SH-SY5Y (cell line): Measurements from ENCODE around the gene HRC.

Experiments
- GATA2 ChIP-seq: IDR thresholded peaks from 2 replicates; pipeline ENCODE4 v1.6.1; 2011; ENCODE audit warnings: mild to moderate bottlenecking, low read depth, low read length
- GATA3 ChIP-seq: IDR thresholded peaks from 2 replicates; pipeline ENCODE4 v1.6.1; 2011; ENCODE audit warnings: low read depth, mild to moderate bottlenecking, low read length, moderate library complexity

DNA sequence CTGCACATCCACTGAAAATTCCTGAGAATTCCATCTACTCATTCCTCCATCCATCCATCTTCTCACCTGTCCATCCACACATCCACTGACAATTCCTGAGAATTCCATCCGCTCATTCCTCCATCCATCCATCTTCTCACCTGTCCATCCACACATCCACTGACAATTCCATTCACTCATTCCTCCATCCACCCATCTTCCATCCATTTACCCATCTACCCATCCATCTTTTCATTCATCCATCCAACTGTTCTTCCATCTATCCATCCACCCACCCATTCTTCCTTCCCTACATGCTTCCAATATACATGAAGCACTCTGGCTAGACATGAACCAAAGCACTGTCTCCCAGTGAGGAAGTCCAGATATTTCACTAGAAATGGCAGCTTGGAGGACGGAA lies 18.0 kb upstream of the HRC start:
- TF ChIP-seq GATA2 (no peak), GATA3 (no peak)
